K562 (cell line): ENCODE measurements around the gene VAC14. TPM values are rescaled to one million over a fixed set of nuclear protein-coding genes. Genes with fewer than 3 reads are reported as not detected.
A peak's percentile ranks its signal among the peaks of the same experiment; 100 is the strongest.

ENCODE experiments used
- ATAC-seq: fragments of 200-7000 bp; cut with Tn5 transposase; 3 replicates; pipeline ENCODE4 v1.9.1; 2020; ENCODE audit warnings: moderate library complexity
- BruUV-seq: library from RNA; stranded (reverse); fragments of 400-500 nt; replicated peaks from 2 replicates; lab custom pipeline; 2021; lab: Mats Ljungman, UMichigan
- CTCF ChIA-PET: fragments of 300-600 bp; formaldehyde crosslinking; extraction: SDS; loops from one replicate; lab custom pipeline; 2021; ENCODE audit warnings: low intra/inter-chr PET ratio; lab: Yijun Ruan, JAX
- POLR2A ChIA-PET: fragments of 300-600, 350-650 bp; sonication (Branson Sonifier 250); formaldehyde crosslinking; extraction: SDS; loops from one replicate; lab custom pipeline; 2021; ENCODE audit warnings: antibody characterized with exemption, inconsistent platforms; lab: Yijun Ruan, JAX
- DNase-seq, 4 experiments: peaks; one replicate each; pipeline versions ENCODE4 v3.0.0 to v3.0.0-alpha.2; 2011 to 2018; ENCODE audit warnings: low spot score in 3 of 4, mixed read lengths in 3 of 4; ENCODE audit errors: extremely low read depth in 1 of 4
- FAIRE-seq: peaks from 2 replicates; lab custom pipeline; 2011; peaks lifted over from hg19 to GRCh38; lab: Jason Lieb, UNC
- H2AFZ ChIP-seq: 2 replicates; pipeline ENCODE4 v1.6.0; 2011; ENCODE audit warnings: low read depth, low read length, control low read depth, inconsistent platforms
- H3K27ac ChIP-seq: fragments of 200-600 bp; 3 replicates; pipeline ENCODE4 v1.8.0; 2011; ENCODE audit warnings: low read depth, mild to moderate bottlenecking, control low read depth, inconsistent platforms, low read length, moderate library complexity, mixed read lengths; ENCODE audit errors: extremely low read depth
- H3K27me3 ChIP-seq, 2 experiments: fragments of 300-600 bp in 1 of 2; 2 replicates in 1 of 2; 3 replicates in 1 of 2; pipeline versions ENCODE4 v1.6.0 to v1.8.0; 2011; ENCODE audit warnings: inconsistent platforms in 2 of 2, low read length in 2 of 2, mild to moderate bottlenecking in 1 of 2, mixed read lengths in 1 of 2, moderate library complexity in 1 of 2; ENCODE audit not compliant: control insufficient read depth in 2 of 2, insufficient read depth in 2 of 2
- H3K36me3 ChIP-seq: fragments of 300-600 bp; 3 replicates; pipeline ENCODE4 v1.8.0; 2011; ENCODE audit warnings: mild to moderate bottlenecking, low read length, inconsistent platforms; ENCODE audit not compliant: control insufficient read depth, insufficient read depth
- H3K4me1 ChIP-seq, 2 experiments: fragments of 200-600 bp in 1 of 2; replicated peaks in 1 of 2; 2 replicates in 1 of 2; 3 replicates in 1 of 2; pipeline versions ENCODE4 v1.5.1 to v1.8.0; 2011; ENCODE audit warnings: inconsistent platforms in 2 of 2, low read length in 2 of 2, mild to moderate bottlenecking in 1 of 2, mixed read lengths in 1 of 2, moderate library complexity in 1 of 2; ENCODE audit not compliant: control insufficient read depth in 2 of 2, insufficient read depth in 2 of 2
- H3K4me2 ChIP-seq: 2 replicates; pipeline ENCODE4 v1.6.1; 2011; ENCODE audit warnings: low read length, control low read depth, inconsistent platforms, mixed read lengths; ENCODE audit not compliant: insufficient read depth
- H3K4me3 ChIP-seq: fragments of 200-600 bp; sonication (generic), shearing (Covaris generic); 2 replicates; pipeline ENCODE4 v1.5.1; 2016; ENCODE audit warnings: control low read depth, inconsistent platforms
- H3K79me2 ChIP-seq: fragments of 200-600 bp; 3 replicates; pipeline ENCODE4 v1.8.0; 2011; ENCODE audit warnings: low read length, inconsistent platforms; ENCODE audit not compliant: control insufficient read depth, insufficient read depth
- H3K9ac ChIP-seq, 2 experiments: 2 replicates each; pipeline versions ENCODE4 v1.6.0 to v1.6.1; 2011; ENCODE audit warnings: low read depth in 2 of 2, low read length in 2 of 2, control low read depth in 1 of 2, inconsistent platforms in 1 of 2, mild to moderate bottlenecking in 1 of 2, mixed read lengths in 1 of 2; ENCODE audit not compliant: insufficient read depth in 1 of 2
- H3K9me1 ChIP-seq: one replicate; pipeline ENCODE4 v1.6.0; 2011; ENCODE audit warnings: inconsistent platforms, mild to moderate bottlenecking, low read length, moderate library complexity; ENCODE audit not compliant: control insufficient read depth, insufficient read depth
- H3K9me3 ChIP-seq: replicated peaks from 2 replicates; pipeline ENCODE4 v1.5.1; 2011; ENCODE audit warnings: low read depth, low read length, inconsistent platforms; ENCODE audit not compliant: control insufficient read depth, insufficient read depth
- H4K20me1 ChIP-seq: replicated peaks from 2 replicates; pipeline ENCODE4 v1.6.1; 2011; ENCODE audit warnings: low read length, inconsistent platforms, mixed read lengths; ENCODE audit not compliant: control insufficient read depth, insufficient read depth
- CBFA2T2 ChIP-seq: fragments of 450-650 bp; conservative IDR thresholded peaks from 2 replicates; pipeline ENCODE4 v1.6.1; 2017; ENCODE audit warnings: mild to moderate bottlenecking
- ETV5 ChIP-seq: sonication (generic); formaldehyde crosslinking; IDR thresholded peaks from 2 replicates; pipeline ENCODE4 v1.4.0; 2020; ENCODE audit warnings: low read depth, mild to moderate bottlenecking, missing genetic modification reagents
- FOXJ3 ChIP-seq: sonication (generic); formaldehyde crosslinking; IDR thresholded peaks from 2 replicates; pipeline ENCODE4 v1.4.0; 2020; ENCODE audit warnings: mild to moderate bottlenecking, missing genetic modification reagents
- GABPA ChIP-seq: fragments of 200-800 bp; sonication (Bioruptor generic); conservative IDR thresholded peaks from 2 replicates; pipeline ENCODE4 v1.6.1; 2016; ENCODE audit warnings: low read depth, missing genetic modification characterization, missing compliant biosample characterization
- GATAD2A ChIP-seq: fragments of 450-650 bp; IDR thresholded peaks from 2 replicates; pipeline ENCODE4 v1.6.1; 2017
- HMGN3 ChIP-seq: IDR thresholded peaks from 2 replicates; pipeline ENCODE4 v1.6.1; 2011; ENCODE audit warnings: borderline replicate concordance, low read depth, mild to moderate bottlenecking, mixed read lengths, low read length; ENCODE audit not compliant: insufficient read length; ENCODE audit errors: extremely low read depth
- IRF2 ChIP-seq: sonication (generic); formaldehyde crosslinking; IDR thresholded peaks from 2 replicates; pipeline ENCODE4 v1.8.1; 2022; ENCODE audit warnings: mild to moderate bottlenecking, missing genetic modification reagents
- NEUROD1 ChIP-seq: fragments of 150-350 bp; IDR thresholded peaks from 2 replicates; pipeline ENCODE4 v1.6.1; 2014; ENCODE audit warnings: borderline replicate concordance, low read length, low read depth; ENCODE audit not compliant: partially characterized antibody
- PHB ChIP-seq: fragments of 250-450 bp; sonication (Bioruptor Pico); IDR thresholded peaks from 2 replicates; pipeline ENCODE4 v1.5.0; 2021
- POLR3A ChIP-seq: IDR thresholded peaks from 2 replicates; pipeline ENCODE4 v1.6.1; 2011; ENCODE audit warnings: borderline replicate concordance, mild to moderate bottlenecking, moderate library complexity; ENCODE audit not compliant: insufficient read length, insufficient read depth; ENCODE audit errors: extremely low read depth
- PTBP1 ChIP-seq: fragments of 200-400 bp; formaldehyde crosslinking; IDR thresholded peaks from 2 replicates; pipeline ENCODE4 v1.6.1; 2017; ENCODE audit warnings: low read depth, low read length
- SMARCC2 ChIP-seq: fragments of 450-650 bp; IDR thresholded peaks from 2 replicates; pipeline ENCODE4 v1.6.1; 2017; ENCODE audit warnings: antibody characterized with exemption, moderate library complexity, mild to moderate bottlenecking, low read depth
- YBX1 ChIP-seq: fragments of 450-650 bp; IDR thresholded peaks from 2 replicates; pipeline ENCODE4 v1.7.1; 2016; ENCODE audit warnings: mild to moderate bottlenecking
- ZBTB33 ChIP-seq: sonication (generic); formaldehyde crosslinking; IDR thresholded peaks from 2 replicates; pipeline ENCODE4 v1.8.1; 2023; ENCODE audit warnings: mild to moderate bottlenecking, missing genetic modification reagents
- ZHX1 ChIP-seq: fragments of 150-350 bp; conservative IDR thresholded peaks from 2 replicates; pipeline ENCODE4 v1.6.1; 2014; ENCODE audit warnings: low read length
- ZNF589 ChIP-seq: fragments of 200-800 bp; sonication (Bioruptor generic); IDR thresholded peaks from 2 replicates; pipeline ENCODE4 v1.6.1; 2016; ENCODE audit warnings: low read depth, missing genetic modification characterization, missing compliant biosample characterization
- ZSCAN32 ChIP-seq: fragments of 450-650 bp; formaldehyde crosslinking; IDR thresholded peaks from 2 replicates; pipeline ENCODE4 v1.4.0; 2020; ENCODE audit warnings: mild to moderate bottlenecking, moderate library complexity
- WGBS: fragments of 100-300 bp; shearing (Covaris generic); methylation state at CpG from one replicate; pipeline ENCODE4 v1.1.6; 2016; ENCODE audit warnings: low coverage, mixed read lengths; ENCODE audit not compliant: insufficient coverage; ENCODE audit errors: missing lambda C conversion rate; 5-methylcytosine and 5-hydroxymethylcytosine counted together
- in situ Hi-C: fragments of 300-500 bp; cut with MboI; formaldehyde crosslinking; loops from 4 replicates; pipeline ENCODE4 v1.15.0; 2018; ENCODE audit warnings: inconsistent platforms, mixed read lengths
- intact Hi-C: fragments of 100-400 bp; cut with micrococcal nuclease; formaldehyde crosslinking; loops from 2 replicates; pipeline ENCODE4 v1.14.2; 2022
- polyA plus RNA-seq, 8 experiments: library from polyadenylated mRNA; depleted of rRNA in 4 of 8; stranded (reverse) in 5 of 8; unstranded in 3 of 8; fragments of >200 nt; fragmentation: Nextera tagmentation in 2 of 8; fragmentation: Illumina TruSeq in 1 of 8; extraction: Ambion mirVana in 2 of 8; extraction: Trizol in 1 of 8; gene quantifications; 2 replicates each; pipeline versions ENCODE4 v1.2.1 to v1.2.3, GENCODE V29; 2011 to 2014; ENCODE audit warnings: inconsistent platforms in 1 of 8, missing spikeins in 1 of 8
- total RNA-seq, 7 experiments: library from RNA; depleted of rRNA in 6 of 7; stranded (reverse); fragments of >200 nt in 6 of 7; fragmentation: Illumina TruSeq in 2 of 7; extraction: Trizol in 2 of 7; gene quantifications; 2 replicates each; pipeline versions ENCODE4 v1.2.1 to v1.2.3, GENCODE V29; 2011 to 2021; ENCODE audit warnings: low replicate concordance in 1 of 7

The VAC14 gene
- total and polyA plus RNA-seq, 9 of the 15 experiments (the other 6 are each of a cell fraction or from before 2014, with no cell fraction given): 1.3 to 41.6 (median 26.6) TPM

GRCh38 chr16:70695331-70696070 is 105.5 kb downstream of the VAC14 start:
- DNase-seq (peak; percentile 82 to 93 (median 88)), FAIRE-seq (peak; percentile 96), ATAC-seq (peak; percentile 95)
- Histone ChIP-seq H3K9me3 (no peaks in the 10 kb centered on the region), H3K4me3 (0 out of 2 replicates have a peak overlapping the region, but pooled peaks have one; percentile 15), H3K27me3 (no peaks in the 10 kb centered on the region), H3K4me2 (peak overlapping the region; percentile 91), H4K20me1 (no peaks in the 10 kb centered on the region), H3K9ac (peak overlapping the region; percentile 44 to 79), H3K27ac (peak overlapping the region; percentile 85), H3K9me1 (no peaks in the 10 kb centered on the region), H2AFZ (peak overlapping the region; percentile 84), H3K36me3 (peaks cover 25% of the 10 kb centered on the region; the same call in 1 of the 3 replicates), H3K4me1 (peaks cover 25 to 77% of the 10 kb centered on the region in 2 experiments), H3K79me2 (no peaks in the 10 kb centered on the region)
- 10% methylated on average over 14 of the region's 14 CpGs for WGBS
- in situ Hi-C loops (no loop called here), intact Hi-C loops (no loop called here)
- ChIA-PET POLR2A (interaction anchor here (0.6 to 1.7 kb wide), 5 partner anchors 8 to 114 kb away, joined by 3 to 10 read pairs (median 3); no protein-coding TSS in a partner anchor), CTCF (no interaction called here)
- BruUV-seq: no TSS peak
- no peak for TF ChIP-seq IRF2 (CRISPR knock-in tag)
- no peak for TF ChIP-seq POLR3A
- TF ChIP-seq NEUROD1: peak; percentile 90
- TF ChIP-seq ZBTB33: no peak; the same call in 1 of the 2 replicates
- TF ChIP-seq ETV5 (CRISPR knock-in tag): peak; percentile 82
- TF ChIP-seq ZNF589 (CRISPR knock-in tag): peak; percentile 78; the same call in 1 of the 2 replicates
- TF ChIP-seq GABPA (tag): peak; percentile 44
- TF ChIP-seq CBFA2T2: peak; percentile 94
- no peak for TF ChIP-seq ZSCAN32 (CRISPR knock-in tag)
- TF ChIP-seq PTBP1: 0 out of 2 replicates have a peak, but pooled peaks have one; percentile 17
- TF ChIP-seq YBX1: no peak
- no peak for TF ChIP-seq ZHX1
- peak; percentile 82 for TF ChIP-seq GATAD2A
- no peak for TF ChIP-seq FOXJ3 (CRISPR knock-in tag)
- peak; percentile 84 for TF ChIP-seq SMARCC2
- TF ChIP-seq HMGN3: peak; percentile 92
- TF ChIP-seq PHB (CRISPR knock-in tag): no peak
